IMR-90 (cell line): ENCODE results near the gene CUL7. TPM values are rescaled to one million over a fixed set of nuclear protein-coding genes. Genes with fewer than 3 reads are reported as not detected.

Experiments used
- ATAC-seq: fragments of 200-7000 bp; cut with Tn5 transposase; 2 replicates; pipeline ENCODE4 v1.9.1; 2020; ENCODE audit warnings: low read depth, mild to moderate bottlenecking, moderate library complexity
- BruUV-seq: library from RNA; stranded (reverse); fragments of 400-500 nt; replicated peaks from 2 replicates; lab custom pipeline; 2021; lab: Mats Ljungman, UMichigan
- CTCF ChIA-PET: fragments of 300-600 bp; formaldehyde crosslinking; extraction: SDS; loops from one replicate; lab custom pipeline; 2021; ENCODE audit warnings: antibody characterized with exemption; lab: Yijun Ruan, JAX
- POLR2A ChIA-PET: fragments of 300-600 bp; sonication (Branson Sonifier 250); formaldehyde crosslinking; loops from one replicate; lab custom pipeline; 2022; ENCODE audit warnings: antibody characterized with exemption; ENCODE audit not compliant: unreplicated experiment; lab: Charles Lee
- DNase-seq: peaks from one replicate; pipeline ENCODE4 v3.0.0; 2013
- H2AFZ ChIP-seq: replicated peaks from 2 replicates; pipeline ENCODE3; 2013; ENCODE audit warnings: low read length, mild to moderate bottlenecking; ENCODE audit not compliant: poor library complexity
- H2AK5ac ChIP-seq: 2 replicates; pipeline ENCODE4 v1.6.1; 2013; ENCODE audit warnings: low read depth, low read length, inconsistent platforms
- H2AK9ac ChIP-seq: replicated peaks from 2 replicates; pipeline ENCODE3; 2013; ENCODE audit warnings: mild to moderate bottlenecking, low read depth, low read length, moderate library complexity; ENCODE audit not compliant: poor library complexity
- H2BK120ac ChIP-seq: 2 replicates; pipeline ENCODE4 v1.6.1; 2013; ENCODE audit warnings: low read depth, low read length, inconsistent platforms
- H2BK15ac ChIP-seq: 3 replicates; pipeline ENCODE4 v1.6.1; 2013; ENCODE audit warnings: low read depth, low read length, inconsistent platforms
- H2BK20ac ChIP-seq: 2 replicates; pipeline ENCODE4 v1.6.1; 2013; ENCODE audit warnings: low read depth, mild to moderate bottlenecking, inconsistent platforms, low read length, moderate library complexity
- H2BK5ac ChIP-seq: 2 replicates; pipeline ENCODE4 v1.6.1; 2013; ENCODE audit warnings: mild to moderate bottlenecking, low read depth, low read length, inconsistent platforms; ENCODE audit not compliant: poor library complexity, severe bottlenecking
- H3K14ac ChIP-seq: replicated peaks from 2 replicates; pipeline ENCODE4 v1.6.1; 2013; ENCODE audit warnings: low read depth, low read length, inconsistent platforms
- H3K18ac ChIP-seq: 2 replicates; pipeline ENCODE4 v1.6.1; 2013; ENCODE audit warnings: low read depth, low read length, control low read depth
- H3K23ac ChIP-seq: 2 replicates; pipeline ENCODE4 v1.6.1; 2013; ENCODE audit warnings: low read depth, low read length, inconsistent platforms
- H3K27ac ChIP-seq: 2 replicates; pipeline ENCODE4 v1.5.1; 2013; ENCODE audit warnings: mild to moderate bottlenecking, control low read depth, low read length; ENCODE audit not compliant: insufficient read depth
- H3K27me3 ChIP-seq: 2 replicates; pipeline ENCODE4 v1.6.1; 2013; ENCODE audit warnings: low read length; ENCODE audit not compliant: control insufficient read depth, insufficient read depth
- H3K36me3 ChIP-seq: 2 replicates; pipeline ENCODE4 v1.6.1; 2013; ENCODE audit warnings: low read length, mixed read lengths; ENCODE audit not compliant: control insufficient read depth, insufficient read depth
- H3K4ac ChIP-seq: 2 replicates; pipeline ENCODE4 v1.6.1; 2013; ENCODE audit warnings: low read depth, low read length, inconsistent platforms
- H3K4me1 ChIP-seq: 2 replicates; pipeline ENCODE4 v1.6.1; 2013; ENCODE audit warnings: low read length, mixed read lengths; ENCODE audit not compliant: control insufficient read depth, insufficient read depth
- H3K4me2 ChIP-seq: 2 replicates; pipeline ENCODE4 v1.6.1; 2013; ENCODE audit warnings: low read depth, mild to moderate bottlenecking, control low read depth, low read length, moderate library complexity
- H3K4me3 ChIP-seq: 2 replicates; pipeline ENCODE4 v1.5.1; 2013; ENCODE audit warnings: low read depth, mild to moderate bottlenecking, control low read depth, low read length, moderate library complexity; ENCODE audit not compliant: insufficient read depth
- H3K56ac ChIP-seq: 2 replicates; pipeline ENCODE4 v1.6.1; 2013; ENCODE audit warnings: low read length, inconsistent platforms; ENCODE audit not compliant: insufficient read depth; ENCODE audit errors: extremely low read depth
- H3K79me1 ChIP-seq, 2 experiments: 2 replicates each; pipeline ENCODE4 v1.6.1; 2013; ENCODE audit warnings: low read length in 2 of 2, inconsistent platforms in 1 of 2, low read depth in 1 of 2
- H3K9ac ChIP-seq: 2 replicates; pipeline ENCODE4 v1.6.1; 2013; ENCODE audit warnings: low read depth, low read length, control low read depth
- H3K9me1 ChIP-seq: 2 replicates; pipeline ENCODE4 v1.6.1; 2013; ENCODE audit warnings: low read length, inconsistent platforms; ENCODE audit not compliant: insufficient read depth
- H3K9me3 ChIP-seq: 2 replicates; pipeline ENCODE4 v1.6.1; 2013; ENCODE audit warnings: low read length; ENCODE audit not compliant: control insufficient read depth, insufficient read depth
- H4K20me1 ChIP-seq: 2 replicates; pipeline ENCODE4 v1.6.1; 2013; ENCODE audit warnings: low read length, inconsistent platforms; ENCODE audit not compliant: insufficient read depth
- H4K5ac ChIP-seq: 2 replicates; pipeline ENCODE4 v1.6.1; 2013; ENCODE audit warnings: mild to moderate bottlenecking, low read depth, low read length, control low read depth
- H4K8ac ChIP-seq, 2 experiments: 2 replicates each; pipeline ENCODE4 v1.6.1; 2013; ENCODE audit warnings: low read depth in 2 of 2, low read length in 2 of 2, control low read depth in 1 of 2, inconsistent platforms in 1 of 2
- H4K91ac ChIP-seq: 2 replicates; pipeline ENCODE4 v1.6.1; 2013; ENCODE audit warnings: low read depth, low read length, inconsistent platforms; ENCODE audit not compliant: insufficient read depth
- NFE2L2 ChIP-seq: fragments of 150-350 bp; IDR thresholded peaks from 2 replicates; pipeline ENCODE4 v1.6.1; 2016; ENCODE audit warnings: low read depth, mild to moderate bottlenecking, low read length
- WGBS, 2 experiments: methylation state at CpG; one replicate each; pipeline versions ENCODE4 v1.1.5 to v1.1.7; 2013; ENCODE audit warnings: missing lambda C conversion rate in 2 of 2; ENCODE audit not compliant: insufficient read length in 1 of 2; ENCODE audit errors: extremely low coverage in 2 of 2; 5-methylcytosine and 5-hydroxymethylcytosine counted together
- dilution Hi-C: fragments of 300-500 bp; cut with HindIII; formaldehyde crosslinking; loops from one replicate; pipeline ENCODE4 v1.14.3; 2018; ENCODE audit warnings: low sequenced_read_pairs; ENCODE audit not compliant: unreplicated experiment
- in situ Hi-C: fragments of 300-500 bp; cut with MboI; formaldehyde crosslinking; loops from 3 replicates; pipeline ENCODE4 v1.14.3; 2019; ENCODE audit warnings: low sequenced_read_pairs, inconsistent platforms, mixed read lengths
- intact Hi-C: fragments of 100-400 bp; cut with micrococcal nuclease; formaldehyde crosslinking; loops from 2 replicates; pipeline ENCODE4 v1.10.0; 2022
- polyA plus RNA-seq, 3 experiments: library from polyadenylated mRNA; depleted of rRNA; stranded (reverse); fragments of >200 nt; gene quantifications; 2 replicates each; pipeline ENCODE4 v1.2.3, GENCODE V29; 2012; ENCODE audit warnings: low replicate concordance in 1 of 3
- total RNA-seq: library from RNA; depleted of rRNA; stranded (reverse); fragments of >200 nt; gene quantifications from 2 replicates; pipeline ENCODE4 v1.2.3, GENCODE V29; 2012

Gene CUL7
- total and polyA plus RNA-seq, 2 of the 4 experiments (the other 2 are of a cell fraction) = 38.0 to 39.3 TPM

- ATAC-seq = no peak; the same call in 1 of the 2 replicates
- ChIA-PET POLR2A (no interaction called here), CTCF (no interaction called here)
- no peak overlapping the region for H3K9ac ChIP-seq
- no peak overlapping the region for H2BK15ac ChIP-seq
- intact Hi-C loops = no loop called here
- H2AK9ac ChIP-seq = no peak overlapping the region
- H3K36me3 ChIP-seq = peaks cover 22% of the 10 kb centered on the region
- dilution Hi-C loops = no loop called here
- H4K8ac ChIP-seq = no peak overlapping the region
- H3K9me1 ChIP-seq = 0 out of 2 replicates have a peak, but pooled peaks cover 2% of the 10 kb centered on the region
- H3K27me3 ChIP-seq = no peaks in the 10 kb centered on the region
- no peak overlapping the region for H2BK120ac ChIP-seq
- no peak overlapping the region; the same call in 1 of the 2 replicates for H2AK5ac ChIP-seq
- no peak overlapping the region for H4K91ac ChIP-seq
- no peak overlapping the region for H3K56ac ChIP-seq
- H2BK5ac ChIP-seq = no peak overlapping the region
- H4K5ac ChIP-seq = no peak overlapping the region
- no peak overlapping the region for H3K18ac ChIP-seq
- BruUV-seq = no TSS peak
- no peak overlapping the region for H3K4me2 ChIP-seq
- H3K14ac ChIP-seq = no peak overlapping the region
- no CpG with 5 or more reads among the region's 2 CpGs for WGBS, 2 experiments
- no peaks in the 10 kb centered on the region for H3K4me1 ChIP-seq
- H3K4me3 ChIP-seq = no peak overlapping the region
- no peak for TF ChIP-seq NFE2L2
- H3K23ac ChIP-seq = no peak overlapping the region
- no peaks in the 10 kb centered on the region for H3K9me3 ChIP-seq
- no peak overlapping the region for H3K27ac ChIP-seq
- H4K20me1 ChIP-seq = peaks cover 3% of the 10 kb centered on the region; the same call in 1 of the 2 replicates
- in situ Hi-C loops = no loop called here
- H2AFZ ChIP-seq = no peak overlapping the region
- no peak overlapping the region for H3K4ac ChIP-seq
- H3K79me1 ChIP-seq = peaks cover 34 to 41% of the 10 kb centered on the region in 2 experiments
- no peak for DNase-seq
- H2BK20ac ChIP-seq = no peak overlapping the region
Observed at GRCh38 chr6:42993445-42993844, 60.2 kb downstream of the CUL7 start.
